ENCODE data around the gene ATP2C1.

Gene ATP2C1

DNA sequence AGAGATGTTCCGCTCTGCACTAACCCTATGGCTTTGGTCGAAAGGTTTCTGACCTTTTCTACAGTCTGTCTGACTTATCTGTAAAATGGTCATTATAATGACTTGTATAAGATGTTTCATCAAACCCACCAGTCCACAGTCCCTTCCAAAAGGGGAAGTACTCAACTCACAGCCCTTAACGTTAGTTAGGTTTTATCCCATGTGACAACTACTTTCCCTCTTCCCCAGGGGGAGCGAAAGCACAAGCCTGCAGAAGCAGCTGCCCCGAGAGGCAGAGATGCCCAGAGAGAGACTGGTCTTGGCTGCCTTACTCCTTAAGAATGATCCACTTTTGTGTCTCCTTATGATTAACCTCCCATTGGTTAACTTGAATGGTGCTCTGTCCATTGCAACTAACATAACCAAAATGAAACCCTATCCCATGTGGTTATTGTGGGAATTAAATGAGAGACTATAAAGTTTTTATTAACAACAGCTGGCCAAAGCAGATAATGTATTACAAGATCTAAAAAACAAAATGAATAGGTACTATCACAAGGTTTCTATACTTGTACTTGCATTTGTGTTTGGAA is 126.3 kb downstream of the ATP2C1 start:
- Histone ChIP-seq H3K4me1 (ENCODE audit: control insufficient read depth in 1 of 2, insufficient read depth in 1 of 2, low read depth in 1 of 2, low read length in 1 of 2) (peaks cover 0 to 12% of the 10 kb centered on the region in 2 experiments), H3K9me3 (no peaks in the 10 kb centered on the region), H3K27me3 (no peaks in the 10 kb centered on the region), H3K27ac (no peak overlapping the region), H3K36me3 (peaks cover 54% of the 10 kb centered on the region), H3K4me3 (ENCODE audit: low read depth in 1 of 2, low read length in 1 of 2) (no peak overlapping the region)
- TF ChIP-seq, protein P1, sequence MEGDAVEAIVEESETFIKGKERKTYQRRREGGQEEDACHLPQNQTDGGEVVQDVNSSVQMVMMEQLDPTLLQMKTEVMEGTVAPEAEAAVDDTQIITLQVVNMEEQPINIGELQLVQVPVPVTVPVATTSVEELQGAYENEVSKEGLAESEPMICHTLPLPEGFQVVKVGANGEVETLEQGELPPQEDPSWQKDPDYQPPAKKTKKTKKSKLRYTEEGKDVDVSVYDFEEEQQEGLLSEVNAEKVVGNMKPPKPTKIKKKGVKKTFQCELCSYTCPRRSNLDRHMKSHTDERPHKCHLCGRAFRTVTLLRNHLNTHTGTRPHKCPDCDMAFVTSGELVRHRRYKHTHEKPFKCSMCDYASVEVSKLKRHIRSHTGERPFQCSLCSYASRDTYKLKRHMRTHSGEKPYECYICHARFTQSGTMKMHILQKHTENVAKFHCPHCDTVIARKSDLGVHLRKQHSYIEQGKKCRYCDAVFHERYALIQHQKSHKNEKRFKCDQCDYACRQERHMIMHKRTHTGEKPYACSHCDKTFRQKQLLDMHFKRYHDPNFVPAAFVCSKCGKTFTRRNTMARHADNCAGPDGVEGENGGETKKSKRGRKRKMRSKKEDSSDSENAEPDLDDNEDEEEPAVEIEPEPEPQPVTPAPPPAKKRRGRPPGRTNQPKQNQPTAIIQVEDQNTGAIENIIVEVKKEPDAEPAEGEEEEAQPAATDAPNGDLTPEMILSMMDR (IDR thresholded peaks at IDR 0.05) = no peak

DNA sequence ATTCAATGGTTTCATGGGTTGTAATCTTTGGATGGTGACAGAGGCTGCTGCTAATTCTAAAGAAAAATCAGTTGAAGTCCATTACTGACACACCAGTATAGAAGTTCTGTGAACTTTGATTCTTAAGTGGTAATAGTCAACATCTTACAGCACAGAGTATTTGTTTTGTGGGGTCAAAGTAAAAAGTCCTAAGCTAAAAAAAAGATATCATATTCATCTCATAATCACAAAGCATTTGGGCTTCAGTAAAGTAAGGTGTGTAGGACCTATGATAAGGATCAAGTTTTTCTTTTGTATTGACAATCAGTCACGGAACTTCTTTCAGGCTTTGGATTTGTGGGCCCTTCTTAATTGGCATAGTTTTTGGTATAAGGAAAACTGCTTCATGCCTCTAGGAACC is 131.7 kb downstream of the ATP2C1 start:
- Histone ChIP-seq H3K4me1 (ENCODE audit: control insufficient read depth in 1 of 2, insufficient read depth in 1 of 2, low read depth in 1 of 2, low read length in 1 of 2) (peaks cover 15 to 23% of the 10 kb centered on the region in 2 experiments), H3K9me3 (no peaks in the 10 kb centered on the region), H3K27me3 (no peaks in the 10 kb centered on the region), H3K36me3 (peaks cover 15% of the 10 kb centered on the region), H3K27ac (no peak overlapping the region), H3K4me3 (ENCODE audit: low read depth in 1 of 2, low read length in 1 of 2) (peak overlapping the region; percentile 78 to 81)
- TF ChIP-seq, protein P1 (IDR thresholded peaks at IDR 0.05) = no peak

DNA sequence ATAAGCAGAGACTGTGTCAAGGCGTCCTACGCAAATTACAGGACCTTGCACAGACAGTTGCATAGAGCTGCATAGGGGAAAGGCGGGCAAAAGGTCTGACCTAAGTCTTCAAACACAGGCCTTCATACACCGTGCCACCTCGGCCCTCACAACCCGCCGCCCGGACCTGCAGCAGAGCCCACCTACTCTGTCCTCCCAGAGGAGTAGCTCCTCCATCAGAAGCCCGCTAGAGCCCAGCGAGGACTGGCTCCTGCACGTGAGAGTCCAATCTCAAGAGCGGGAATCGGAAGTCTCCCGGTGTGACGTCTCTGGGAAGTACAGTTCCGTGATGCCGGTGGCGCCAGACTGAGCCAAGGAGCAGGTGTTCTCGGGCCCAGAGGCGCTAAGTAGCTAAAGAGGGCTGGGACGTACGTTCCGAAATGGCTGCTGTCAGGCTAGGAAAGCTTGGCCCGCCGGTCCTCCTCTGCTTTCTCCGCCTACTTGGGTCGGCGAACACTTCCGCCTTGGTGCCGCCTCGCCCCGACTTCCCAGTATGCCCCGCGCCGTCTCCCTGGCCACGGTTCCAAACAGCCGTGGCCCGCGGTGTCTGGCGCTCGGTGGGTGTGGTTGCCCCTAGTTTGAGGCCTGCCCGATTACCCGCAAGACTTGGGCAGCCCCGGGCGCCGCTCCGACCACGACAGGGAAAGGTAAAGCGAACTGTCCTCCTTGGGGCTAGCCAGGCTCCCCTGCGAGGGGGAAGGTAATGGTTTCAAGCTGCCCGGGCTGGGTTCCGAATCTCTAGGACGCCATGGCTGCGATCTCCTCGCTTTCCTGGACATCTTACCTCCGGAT is 132.7 kb downstream of the ATP2C1 start, which contains the start of the genes ASTE1 and NEK11:
Gene ASTE1 (minus strand): TSS at position 505 of the 831 bp plus-strand sequence. CDS start 1,519 bp downstream, outside the sequence.
Gene NEK11 (plus strand): TSS at position 557 of the 831 bp plus-strand sequence. CDS start 2,832 bp downstream, outside the sequence.
- peaks cover 15 to 22% of the 10 kb centered on the region in 2 experiments for H3K4me1 ChIP-seq (ENCODE audit: control insufficient read depth in 1 of 2, insufficient read depth in 1 of 2, low read depth in 1 of 2, low read length in 1 of 2)
- H3K27ac ChIP-seq = peak within 1 kb of the TSS; percentile 88
- no peaks in the 10 kb centered on the region for H3K27me3 ChIP-seq
- TF ChIP-seq, protein P1 (IDR thresholded peaks at IDR 0.05) = no peak
- peaks cover 15% of the 10 kb centered on the region for H3K36me3 ChIP-seq
- peak within 1 kb of the TSS; percentile 78 to 81 for H3K4me3 ChIP-seq (ENCODE audit: low read depth in 1 of 2, low read length in 1 of 2)
- H3K9me3 ChIP-seq = no peaks in the 10 kb centered on the region

DNA sequence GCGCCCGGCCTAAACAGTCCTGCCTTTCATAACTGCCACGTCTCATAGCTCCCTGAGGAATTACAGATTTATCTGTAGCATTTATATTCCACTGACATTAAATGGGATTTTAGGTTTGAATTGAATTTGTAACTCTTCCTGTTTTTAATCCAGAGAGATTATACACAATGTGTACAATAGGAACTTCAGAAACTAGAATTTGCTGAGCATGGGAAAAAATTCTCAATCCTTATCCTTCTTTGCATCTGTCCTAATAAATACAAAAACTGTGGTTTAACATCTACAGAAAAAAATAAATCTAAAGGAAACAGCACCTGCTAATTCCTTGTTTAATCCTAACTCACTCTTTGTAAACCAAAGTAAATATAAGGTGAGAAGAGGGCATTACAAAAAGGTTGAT is 135.0 kb downstream of the ATP2C1 start:
- no peak overlapping the region for H3K27ac ChIP-seq
- H3K27me3 ChIP-seq = no peaks in the 10 kb centered on the region
- H3K4me3 ChIP-seq (ENCODE audit: low read depth in 1 of 2, low read length in 1 of 2) = no peak overlapping the region
- TF ChIP-seq, protein P1 (IDR thresholded peaks at IDR 0.05) = no peak
- no peaks in the 10 kb centered on the region for H3K9me3 ChIP-seq
- peaks cover 5% of the 10 kb centered on the region for H3K36me3 ChIP-seq
- peaks cover 15 to 22% of the 10 kb centered on the region in 2 experiments for H3K4me1 ChIP-seq (ENCODE audit: control insufficient read depth in 1 of 2, insufficient read depth in 1 of 2, low read depth in 1 of 2, low read length in 1 of 2)

DNA sequence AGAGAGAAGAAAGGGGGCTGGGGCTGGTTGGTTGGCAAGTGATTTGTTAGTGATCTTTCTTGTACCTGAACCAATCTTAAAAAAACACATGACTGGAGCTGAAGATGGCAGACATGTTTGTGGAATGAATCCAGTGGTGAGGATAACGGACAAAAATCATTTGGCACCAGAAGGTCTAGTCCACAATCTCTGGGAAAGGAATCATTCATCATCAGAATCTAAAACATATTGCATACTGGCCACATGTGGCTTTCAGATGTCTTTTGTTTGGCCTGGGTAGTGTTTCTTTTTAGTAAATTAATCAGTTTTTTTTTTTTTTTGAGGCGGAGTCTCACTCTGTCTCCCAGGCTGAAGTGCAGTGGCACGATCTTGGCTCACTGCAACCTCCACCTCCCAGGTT is 137.8 kb downstream of the ATP2C1 start:
- Histone ChIP-seq H3K4me3 (ENCODE audit: low read depth in 1 of 2, low read length in 1 of 2) (no peak overlapping the region), H3K27ac (no peak overlapping the region), H3K27me3 (no peaks in the 10 kb centered on the region), H3K36me3 (no peaks in the 10 kb centered on the region), H3K9me3 (no peaks in the 10 kb centered on the region), H3K4me1 (ENCODE audit: control insufficient read depth in 1 of 2, insufficient read depth in 1 of 2, low read depth in 1 of 2, low read length in 1 of 2) (peaks cover 7 to 8% of the 10 kb centered on the region in 2 experiments)
- TF ChIP-seq, protein P1 (IDR thresholded peaks at IDR 0.05) = no peak

Measured in neutrophil (primary cell).